ENCODE measurements around the gene NOX3. TPM values are rescaled to one million over a fixed set of nuclear protein-coding genes. Genes with fewer than 3 reads are reported as not detected.
"Not testable (repeated sequence)": the region's sequence is repeated elsewhere in the genome, so short reads cannot be mapped to it uniquely, and the experiment has no call there.

Gene NOX3
- total RNA-seq, 2 donors from 2014 or later: not detected

DNA sequence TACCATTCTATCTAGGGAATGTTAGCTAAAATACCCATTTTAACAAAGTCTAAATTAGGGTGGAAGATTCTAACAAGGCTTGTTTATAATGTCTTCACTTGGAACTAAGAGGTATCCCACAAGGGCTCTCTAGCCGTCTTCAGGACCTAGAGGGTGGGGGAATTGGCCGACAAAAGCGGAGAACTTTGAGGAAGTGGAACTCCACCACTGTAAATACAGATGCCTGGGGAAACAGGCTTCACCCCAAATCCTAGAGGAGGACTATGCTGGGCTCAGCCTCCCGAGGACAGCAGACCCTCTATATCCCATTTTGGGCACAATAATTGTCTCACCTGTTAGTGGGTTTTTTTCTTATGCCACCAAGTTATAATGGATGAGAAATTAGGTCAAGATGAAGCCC, 83.4 kb downstream of the NOX3 start:
- Histone ChIP-seq H3K36me3 (no peaks in the 10 kb centered on the region), H3K4me1 (no peaks in the 10 kb centered on the region), H3K4me3 (no peak overlapping the region), H3K9me3 (no peaks in the 10 kb centered on the region), H3K27me3 (no peaks in the 10 kb centered on the region), H3K27ac (no peak overlapping the region)
- no peak for DNase-seq (ENCODE audit: low spot score)
- TF ChIP-seq, protein P1, sequence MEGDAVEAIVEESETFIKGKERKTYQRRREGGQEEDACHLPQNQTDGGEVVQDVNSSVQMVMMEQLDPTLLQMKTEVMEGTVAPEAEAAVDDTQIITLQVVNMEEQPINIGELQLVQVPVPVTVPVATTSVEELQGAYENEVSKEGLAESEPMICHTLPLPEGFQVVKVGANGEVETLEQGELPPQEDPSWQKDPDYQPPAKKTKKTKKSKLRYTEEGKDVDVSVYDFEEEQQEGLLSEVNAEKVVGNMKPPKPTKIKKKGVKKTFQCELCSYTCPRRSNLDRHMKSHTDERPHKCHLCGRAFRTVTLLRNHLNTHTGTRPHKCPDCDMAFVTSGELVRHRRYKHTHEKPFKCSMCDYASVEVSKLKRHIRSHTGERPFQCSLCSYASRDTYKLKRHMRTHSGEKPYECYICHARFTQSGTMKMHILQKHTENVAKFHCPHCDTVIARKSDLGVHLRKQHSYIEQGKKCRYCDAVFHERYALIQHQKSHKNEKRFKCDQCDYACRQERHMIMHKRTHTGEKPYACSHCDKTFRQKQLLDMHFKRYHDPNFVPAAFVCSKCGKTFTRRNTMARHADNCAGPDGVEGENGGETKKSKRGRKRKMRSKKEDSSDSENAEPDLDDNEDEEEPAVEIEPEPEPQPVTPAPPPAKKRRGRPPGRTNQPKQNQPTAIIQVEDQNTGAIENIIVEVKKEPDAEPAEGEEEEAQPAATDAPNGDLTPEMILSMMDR (IDR thresholded peaks at IDR 0.05): no peak

DNA sequence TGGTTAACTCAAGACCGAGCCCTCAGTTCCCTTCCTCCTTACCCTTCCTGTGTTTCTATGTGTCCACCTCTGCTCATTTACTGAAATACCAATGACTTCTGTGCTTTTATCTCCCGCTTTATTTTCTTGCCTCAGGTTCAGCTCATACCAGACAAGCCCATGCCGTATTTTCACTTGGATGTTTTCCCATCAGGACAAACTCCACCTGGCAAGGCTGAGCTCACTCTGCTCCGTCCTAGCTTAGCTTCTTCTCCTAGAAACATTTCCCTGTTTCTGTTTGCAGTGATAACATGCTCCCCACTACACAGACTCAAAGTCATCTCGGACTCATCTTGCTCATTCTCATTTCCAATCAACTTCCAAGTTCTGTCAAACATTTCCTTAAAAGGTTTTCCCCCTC, 84.4 kb downstream of the NOX3 start:
- Histone ChIP-seq H3K27ac (no peak overlapping the region), H3K36me3 (no peaks in the 10 kb centered on the region), H3K9me3 (no peaks in the 10 kb centered on the region), H3K4me1 (no peaks in the 10 kb centered on the region), H3K27me3 (no peaks in the 10 kb centered on the region), H3K4me3 (no peak overlapping the region)
- no peak for DNase-seq (ENCODE audit: low spot score)
- TF ChIP-seq, protein P1 (IDR thresholded peaks at IDR 0.05): no peak

DNA sequence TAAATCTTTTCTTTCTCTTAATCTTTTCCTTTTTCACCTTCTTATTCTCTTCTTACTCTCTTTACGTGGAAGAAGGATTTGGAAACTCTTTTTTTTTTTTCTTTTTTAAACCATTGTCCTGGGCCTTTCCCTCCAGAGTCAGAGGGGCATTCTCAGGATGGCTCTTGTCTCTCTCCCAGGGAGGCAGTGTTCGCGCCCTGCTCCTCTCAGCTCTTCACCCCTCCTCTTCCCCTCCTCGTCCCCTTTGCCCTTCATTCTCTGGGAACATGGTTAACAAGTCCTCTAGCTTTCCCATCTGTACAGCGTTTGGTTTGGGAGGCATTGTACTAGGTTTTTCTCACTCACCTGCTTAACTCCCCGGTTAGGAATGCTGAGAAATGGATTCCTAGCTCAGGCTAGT, 89.3 kb downstream of the NOX3 start:
- H3K9me3 ChIP-seq: no peaks in the 10 kb centered on the region
- no peaks in the 10 kb centered on the region for H3K36me3 ChIP-seq
- H3K27ac ChIP-seq: no peak overlapping the region
- TF ChIP-seq, protein P1 (IDR thresholded peaks at IDR 0.05): no peak
- no peak for DNase-seq (ENCODE audit: low spot score)
- H3K4me1 ChIP-seq: no peaks in the 10 kb centered on the region
- H3K4me3 ChIP-seq: no peak overlapping the region
- H3K27me3 ChIP-seq: no peaks in the 10 kb centered on the region

DNA sequence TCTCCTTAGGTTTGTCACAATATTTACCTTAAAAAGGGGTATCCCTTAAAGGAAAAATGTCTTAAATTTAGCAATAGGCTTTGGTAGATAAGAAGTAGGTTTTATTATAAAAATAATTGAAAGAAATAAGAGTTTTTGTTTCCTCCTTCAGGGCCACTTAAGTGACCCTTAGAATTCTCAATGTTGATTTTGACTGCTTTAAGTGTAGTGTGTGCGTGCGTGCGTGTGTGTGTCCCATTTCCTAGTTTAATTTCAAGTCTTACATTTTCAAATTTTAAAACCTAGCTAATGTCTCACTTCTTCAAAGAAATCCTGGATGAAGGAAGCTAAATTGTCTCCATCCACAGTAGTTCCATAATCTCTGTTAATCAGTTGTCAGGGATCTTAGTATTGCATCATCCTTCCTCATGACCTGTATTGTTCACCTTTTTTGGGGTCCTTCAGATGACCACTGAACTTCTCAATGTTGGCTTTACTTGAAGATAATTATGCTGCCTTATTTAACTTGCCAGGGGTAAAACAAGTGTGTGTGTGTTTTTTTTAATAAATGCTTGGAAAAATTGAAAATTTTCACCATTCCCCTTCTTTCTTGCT, 90.7 kb downstream of the NOX3 start:
- Histone ChIP-seq H3K36me3 (no peaks in the 10 kb centered on the region), H3K9me3 (no peaks in the 10 kb centered on the region), H3K27me3 (no peaks in the 10 kb centered on the region), H3K27ac (no peak overlapping the region), H3K4me1 (no peaks in the 10 kb centered on the region), H3K4me3 (no peak overlapping the region)
- no peak for DNase-seq (ENCODE audit: low spot score)
- TF ChIP-seq, protein P1 (IDR thresholded peaks at IDR 0.05): no peak

DNA sequence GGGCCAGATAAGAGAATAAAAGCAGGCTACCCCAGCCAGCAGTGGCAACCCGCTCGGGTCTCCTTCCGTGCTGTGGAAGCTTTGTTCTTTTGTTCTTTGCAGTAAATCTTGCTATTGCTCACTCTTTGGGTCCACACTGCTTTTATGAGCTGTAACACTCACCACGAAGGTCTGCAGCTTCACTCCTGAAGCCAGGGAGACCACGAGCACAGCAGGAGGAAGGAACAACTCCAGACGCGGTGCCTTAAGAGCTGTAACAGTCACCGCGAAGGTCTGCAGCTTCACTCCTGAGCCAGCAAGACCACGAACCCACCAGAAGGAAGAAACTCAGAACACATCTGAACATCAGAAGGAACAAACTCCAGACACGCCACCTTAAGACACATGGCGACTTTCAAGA, 91.6 kb downstream of the NOX3 start:
- not testable (repeated sequence) for DNase-seq (ENCODE audit: low spot score); H3K4me3 ChIP-seq; H3K36me3 ChIP-seq; H3K27ac ChIP-seq; H3K9me3 ChIP-seq; H3K4me1 ChIP-seq; H3K27me3 ChIP-seq

DNA sequence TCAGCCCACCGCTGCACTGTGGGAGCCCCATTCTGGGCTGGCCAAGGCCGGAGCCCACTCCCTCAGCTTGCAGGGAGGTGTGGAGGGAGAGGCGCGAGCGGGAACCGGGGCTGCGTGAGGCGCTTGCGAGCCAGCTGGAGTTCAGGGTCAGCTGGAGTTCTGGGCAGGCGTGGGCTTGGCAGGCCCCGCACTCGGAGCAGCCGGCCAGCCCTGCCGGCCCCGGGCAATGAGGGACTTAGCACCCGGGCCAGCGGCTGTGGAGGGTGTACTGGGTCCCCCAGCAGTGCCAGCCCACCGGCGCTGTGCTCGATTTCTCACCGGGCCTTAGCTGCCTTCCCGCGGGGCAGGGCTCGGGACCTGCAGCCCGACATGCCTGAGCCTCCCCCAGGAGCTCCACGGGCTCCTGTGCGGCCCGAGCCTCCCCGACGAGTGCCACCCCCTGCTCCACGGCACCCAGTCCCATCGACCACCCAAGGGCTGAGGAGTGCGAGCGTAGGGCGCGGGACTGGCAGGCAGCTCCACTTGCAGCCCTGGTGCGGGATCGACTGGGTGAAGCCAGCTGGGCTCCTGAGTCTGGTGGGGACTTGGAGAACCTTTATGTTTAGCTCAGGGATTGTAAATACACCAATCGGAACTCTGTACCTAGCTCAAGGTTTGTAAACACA, 92.5 kb downstream of the NOX3 start:
- H3K4me1 ChIP-seq; H3K27ac ChIP-seq; H3K27me3 ChIP-seq; H3K9me3 ChIP-seq; H3K4me3 ChIP-seq; H3K36me3 ChIP-seq; DNase-seq (ENCODE audit: low spot score): not testable (repeated sequence)

DNA sequence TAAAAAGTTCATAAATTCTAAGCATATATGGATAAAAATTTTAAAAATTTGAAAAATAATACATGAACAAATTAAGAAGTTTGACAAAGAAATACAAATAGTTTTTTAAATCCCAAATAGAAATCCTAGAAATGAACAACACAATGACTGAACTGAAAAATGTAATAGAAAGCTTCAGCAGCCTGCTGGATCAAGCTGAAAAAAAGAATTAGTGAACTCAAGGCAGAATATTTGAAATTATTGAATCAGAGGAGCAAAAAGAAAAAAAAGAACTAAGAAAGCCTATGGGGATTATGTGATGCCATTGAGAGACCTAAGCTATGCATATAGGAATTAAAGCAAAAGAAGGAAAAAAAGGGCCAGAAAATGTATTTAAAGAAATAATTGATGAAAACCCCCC, 101.5 kb downstream of the NOX3 start:
- no peaks in the 10 kb centered on the region for H3K36me3 ChIP-seq
- H3K27me3 ChIP-seq: no peaks in the 10 kb centered on the region
- no peak overlapping the region for H3K4me3 ChIP-seq
- no peaks in the 10 kb centered on the region for H3K4me1 ChIP-seq
- TF ChIP-seq, protein P1 (IDR thresholded peaks at IDR 0.05): no peak
- H3K27ac ChIP-seq: no peak overlapping the region
- DNase-seq (ENCODE audit: low spot score): no peak
- peaks cover 0 to 24% of the 10 kb centered on the region in 2 donors for H3K9me3 ChIP-seq

Data from right atrium auricular region (tissue), 2 donors.